Transverse colon (tissue), 4 donors: ENCODE measurements around the gene CD276.

Experiments
- EP300 ChIP-seq: sonication (generic); formaldehyde crosslinking; IDR thresholded peaks from one replicate; pipeline ENCODE4 v1.6.1; 2017; ENCODE audit warnings: antibody characterized with exemption, low read depth
- POLR2A ChIP-seq: fragments of 450-650 bp; IDR thresholded peaks from one replicate; pipeline ENCODE4 v1.6.1; 2016; ENCODE audit warnings: antibody characterized with exemption, mild to moderate bottlenecking, moderate library complexity
- POLR2AphosphoS5 ChIP-seq, 3 donors: sonication (generic); formaldehyde crosslinking; IDR thresholded peaks; one replicate each; pipeline ENCODE4 v1.6.1; 2016; ENCODE audit warnings: antibody characterized with exemption in 3 of 3
- TF ChIP-seq, protein P1 (sequence below), 5 experiments: fragments of 200-600 bp in 3 of 5; fragments of 450-650 bp in 2 of 5; sonication (generic) in 3 of 5; IDR thresholded peaks; 1 replicate in 2 of 5; 2 replicates in 3 of 5; pipeline ENCODE4 v1.5.1; 2016 to 2017; ENCODE audit warnings: antibody characterized with exemption in 5 of 5, inconsistent platforms in 3 of 5, mild to moderate bottlenecking in 2 of 5, moderate library complexity in 1 of 5

DNA sequence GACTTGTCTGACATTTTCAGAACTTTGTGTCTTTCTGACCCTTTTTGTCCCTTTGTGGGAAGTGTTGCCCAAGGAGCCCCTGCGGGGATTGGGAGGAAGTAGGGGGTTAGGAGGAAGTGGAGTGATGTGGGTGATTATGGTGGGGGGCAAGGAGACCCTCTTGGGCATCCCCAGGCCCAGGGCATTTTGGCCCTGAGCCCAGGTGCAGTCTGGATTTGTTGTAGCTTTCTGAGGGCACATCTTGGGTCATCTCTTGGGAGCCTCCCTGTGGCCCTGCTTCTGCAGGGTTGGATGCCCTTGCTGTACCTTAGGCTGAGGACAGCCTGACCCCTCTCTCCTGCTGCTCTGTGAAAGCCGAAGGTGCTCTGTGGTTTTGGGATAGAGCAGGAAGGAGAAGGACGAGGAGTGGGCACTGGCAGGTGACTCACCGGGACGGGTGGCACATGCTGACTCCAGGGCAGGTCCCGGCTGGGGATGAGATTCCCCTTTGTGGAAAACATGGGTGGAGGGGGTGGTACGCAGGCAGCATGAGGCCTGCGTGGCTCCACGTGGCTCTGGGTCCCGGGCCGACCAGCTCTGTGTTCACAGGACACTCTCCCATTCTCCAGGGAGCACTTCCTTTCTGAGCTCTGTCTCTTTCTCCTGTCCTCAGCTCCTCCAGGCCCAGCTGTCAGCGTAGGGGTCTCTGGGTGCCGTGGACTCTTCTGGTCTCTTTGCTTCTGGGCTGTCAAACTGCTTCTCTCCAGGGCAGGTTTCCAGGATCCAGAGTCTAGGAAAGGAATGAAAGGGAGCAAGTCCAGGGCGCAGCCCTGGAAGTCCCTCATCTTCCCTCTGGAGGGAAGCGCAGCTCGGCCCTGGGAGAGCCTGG, 11.8 kb downstream of the CD276 start:
- TF ChIP-seq EP300 (no peak), POLR2A (no peak), POLR2AphosphoS5 (IDR thresholded peaks at IDR 0.05) (no peak)
- TF ChIP-seq, protein P1, sequence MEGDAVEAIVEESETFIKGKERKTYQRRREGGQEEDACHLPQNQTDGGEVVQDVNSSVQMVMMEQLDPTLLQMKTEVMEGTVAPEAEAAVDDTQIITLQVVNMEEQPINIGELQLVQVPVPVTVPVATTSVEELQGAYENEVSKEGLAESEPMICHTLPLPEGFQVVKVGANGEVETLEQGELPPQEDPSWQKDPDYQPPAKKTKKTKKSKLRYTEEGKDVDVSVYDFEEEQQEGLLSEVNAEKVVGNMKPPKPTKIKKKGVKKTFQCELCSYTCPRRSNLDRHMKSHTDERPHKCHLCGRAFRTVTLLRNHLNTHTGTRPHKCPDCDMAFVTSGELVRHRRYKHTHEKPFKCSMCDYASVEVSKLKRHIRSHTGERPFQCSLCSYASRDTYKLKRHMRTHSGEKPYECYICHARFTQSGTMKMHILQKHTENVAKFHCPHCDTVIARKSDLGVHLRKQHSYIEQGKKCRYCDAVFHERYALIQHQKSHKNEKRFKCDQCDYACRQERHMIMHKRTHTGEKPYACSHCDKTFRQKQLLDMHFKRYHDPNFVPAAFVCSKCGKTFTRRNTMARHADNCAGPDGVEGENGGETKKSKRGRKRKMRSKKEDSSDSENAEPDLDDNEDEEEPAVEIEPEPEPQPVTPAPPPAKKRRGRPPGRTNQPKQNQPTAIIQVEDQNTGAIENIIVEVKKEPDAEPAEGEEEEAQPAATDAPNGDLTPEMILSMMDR (IDR thresholded peaks at IDR 0.05): no peak
